Activated T-helper 1 cell treated with anti-CD3 and anti-CD28 coated beads, Interleukin-12 subunit alpha, Interleukin-12 subunit beta, Interleukin-2, Interleukin-4 antibody, amounts not matched to agents 30 ng/mL and 10 ng/mL and 1 ng/mL, durations not matched to agents 14 hours and 24 hours and 36 hours (primary cell): ENCODE results near the gene EFCAB8. TPM values are rescaled to one million over a fixed set of nuclear protein-coding genes. Genes with fewer than 3 reads are reported as not detected.

Source experiments
- DNase-seq: peaks from one replicate; pipeline ENCODE4 v3.0.0; 2021; ENCODE audit warnings: low spot score
- H3K27ac Mint-ChIP-seq: one replicate; pipeline ENCODE4 v1.8.0; 2021; ENCODE audit warnings: mild to moderate bottlenecking, mixed read lengths
- H3K27me3 Mint-ChIP-seq: one replicate; pipeline ENCODE4 v1.8.0; 2022; ENCODE audit warnings: mild to moderate bottlenecking, moderate library complexity, mixed read lengths; ENCODE audit not compliant: insufficient read depth
- H3K36me3 Mint-ChIP-seq: one replicate; pipeline ENCODE4 v1.8.0; 2021; ENCODE audit warnings: low read depth, mixed read lengths
- H3K4me1 Mint-ChIP-seq: one replicate; pipeline ENCODE4 v1.8.0; 2021; ENCODE audit warnings: low read depth, mixed read lengths
- H3K4me3 Mint-ChIP-seq: one replicate; pipeline ENCODE4 v1.8.0; 2021; ENCODE audit warnings: mild to moderate bottlenecking, moderate library complexity, mixed read lengths
- H3K9me3 Mint-ChIP-seq: one replicate; pipeline ENCODE4 v1.8.0; 2021; ENCODE audit warnings: mixed read lengths
- intact Hi-C: fragments of 100-400 bp; cut with micrococcal nuclease; formaldehyde crosslinking; loops from one replicate; pipeline ENCODE4 v1.15.1; 2024
- total RNA-seq: library from RNA; stranded (reverse); gene quantifications from 2 replicates; pipeline ENCODE4 v1.2.3, GENCODE V29; 2022

The EFCAB8 gene
- total RNA-seq, 1 donor from 2014 or later = 0.39 TPM

GRCh38 chr20:32829311-32830005 is 29.3 kb upstream of the EFCAB8 start:
- peaks cover 50% of the 10 kb centered on the region for H3K4me1 Mint-ChIP-seq
- no peaks in the 10 kb centered on the region for H3K9me3 Mint-ChIP-seq
- peaks cover 39% of the 10 kb centered on the region for H3K36me3 Mint-ChIP-seq
- DNase-seq = no peak
- H3K27me3 Mint-ChIP-seq = no peaks in the 10 kb centered on the region
- intact Hi-C loops = loop anchor here (5.0 kb wide), 1 partner anchor 37 kb away; no protein-coding TSS in a partner anchor
- H3K4me3 Mint-ChIP-seq = no peak overlapping the region
- H3K27ac Mint-ChIP-seq = no peak overlapping the region

DNA sequence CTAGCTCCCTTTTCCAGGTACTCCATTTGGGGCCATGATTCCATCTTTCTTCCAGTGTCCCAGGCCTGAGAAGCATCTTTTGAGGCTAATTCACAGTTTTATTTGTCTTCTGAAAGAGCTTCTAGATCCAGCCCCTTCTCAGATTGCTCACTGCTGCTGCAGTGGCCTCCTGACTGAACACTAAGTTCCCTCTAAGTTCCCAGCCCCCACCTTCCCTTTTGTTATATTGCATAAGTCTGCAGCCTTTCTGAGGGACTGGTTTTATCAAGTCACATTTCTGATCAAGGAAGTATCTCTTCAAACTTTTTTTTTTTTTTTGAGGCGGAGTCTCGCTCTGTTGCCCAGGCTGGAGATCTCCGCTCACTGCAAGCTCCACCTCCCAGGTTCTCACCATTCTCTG is 28.3 kb upstream of the EFCAB8 start:
- Mint-ChIP-seq H3K4me1 (peaks cover 50% of the 10 kb centered on the region), H3K27me3 (no peaks in the 10 kb centered on the region), H3K9me3 (no peaks in the 10 kb centered on the region), H3K27ac (no peak overlapping the region), H3K4me3 (no peak overlapping the region), H3K36me3 (peaks cover 39% of the 10 kb centered on the region)
- intact Hi-C loops = loop anchor here (5.0 kb wide), 1 partner anchor 38 kb away; no protein-coding TSS in a partner anchor
- DNase-seq = no peak

DNA sequence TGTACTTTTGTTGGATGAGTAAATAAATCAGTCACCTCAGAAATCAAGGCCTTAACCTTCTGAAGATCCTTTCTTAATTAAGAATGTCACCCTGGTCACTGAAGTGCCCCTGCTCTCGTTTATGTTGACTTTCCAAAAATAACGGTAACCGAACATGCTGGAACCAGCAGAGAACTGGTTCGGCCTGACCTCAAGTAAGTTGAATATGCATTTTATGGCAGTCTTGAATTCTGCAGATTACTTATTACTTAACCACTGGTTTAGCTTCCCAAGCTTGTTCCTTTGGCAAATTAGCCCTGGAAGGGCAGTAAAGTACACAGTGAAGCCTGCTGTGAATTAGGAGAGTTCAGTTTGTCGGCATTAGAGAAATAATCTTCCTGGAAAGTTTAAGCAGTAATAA is 26.7 kb upstream of the EFCAB8 start:
- intact Hi-C loops = loop anchor here (5.0 kb wide), 1 partner anchor 40 kb away; no protein-coding TSS in a partner anchor
- peaks cover 50% of the 10 kb centered on the region for H3K4me1 Mint-ChIP-seq
- H3K4me3 Mint-ChIP-seq = peak overlapping the region; percentile 37
- peaks cover 40% of the 10 kb centered on the region for H3K36me3 Mint-ChIP-seq
- DNase-seq = no peak
- no peaks in the 10 kb centered on the region for H3K9me3 Mint-ChIP-seq
- H3K27me3 Mint-ChIP-seq = no peaks in the 10 kb centered on the region
- no peak overlapping the region for H3K27ac Mint-ChIP-seq

GRCh38 chr20:32832664-32833063 is 26.1 kb upstream of the EFCAB8 start:
- intact Hi-C loops = loop anchor here (5.0 kb wide), 1 partner anchor 40 kb away; no protein-coding TSS in a partner anchor
- Mint-ChIP-seq H3K4me1 (peaks cover 55% of the 10 kb centered on the region), H3K9me3 (no peaks in the 10 kb centered on the region), H3K27ac (no peak overlapping the region), H3K36me3 (peaks cover 44% of the 10 kb centered on the region), H3K4me3 (no peak overlapping the region), H3K27me3 (no peaks in the 10 kb centered on the region)
- no peak for DNase-seq

GRCh38 chr20:32834972-32835371 is 23.8 kb upstream of the EFCAB8 start:
- Mint-ChIP-seq H3K4me1 (peaks cover 55% of the 10 kb centered on the region), H3K27me3 (no peaks in the 10 kb centered on the region), H3K9me3 (no peaks in the 10 kb centered on the region), H3K27ac (no peak overlapping the region), H3K4me3 (no peak overlapping the region), H3K36me3 (peaks cover 41% of the 10 kb centered on the region)
- no peak for DNase-seq
- intact Hi-C loops = loop anchor here (5.0 kb wide), 1 partner anchor 43 kb away; no protein-coding TSS in a partner anchor

GRCh38 chr20:32837157-32837556 is 21.6 kb upstream of the EFCAB8 start:
- intact Hi-C loops = no loop called here
- peaks cover 57% of the 10 kb centered on the region for H3K4me1 Mint-ChIP-seq
- H3K27ac Mint-ChIP-seq = no peak overlapping the region
- no peak overlapping the region for H3K4me3 Mint-ChIP-seq
- DNase-seq = no peak
- no peaks in the 10 kb centered on the region for H3K27me3 Mint-ChIP-seq
- no peaks in the 10 kb centered on the region for H3K9me3 Mint-ChIP-seq
- peaks cover 41% of the 10 kb centered on the region for H3K36me3 Mint-ChIP-seq

- peaks cover 41% of the 10 kb centered on the region for H3K36me3 Mint-ChIP-seq
- no peak overlapping the region for H3K4me3 Mint-ChIP-seq
- H3K9me3 Mint-ChIP-seq = no peaks in the 10 kb centered on the region
- H3K27ac Mint-ChIP-seq = no peak overlapping the region
- no peaks in the 10 kb centered on the region for H3K27me3 Mint-ChIP-seq
- intact Hi-C loops = no loop called here
- H3K4me1 Mint-ChIP-seq = peaks cover 40% of the 10 kb centered on the region
- no peak for DNase-seq
Observed at GRCh38 chr20:32839227-32839981, 19.3 kb upstream of the EFCAB8 start.

GRCh38 chr20:32839982-32840285 is 18.8 kb upstream of the EFCAB8 start:
- Mint-ChIP-seq H3K27me3 (no peaks in the 10 kb centered on the region), H3K9me3 (no peaks in the 10 kb centered on the region), H3K4me3 (no peak overlapping the region), H3K4me1 (peaks cover 44% of the 10 kb centered on the region), H3K27ac (no peak overlapping the region), H3K36me3 (peaks cover 43% of the 10 kb centered on the region)
- intact Hi-C loops = loop anchor here (10.0 kb wide), 1 partner anchor 135 kb away; no protein-coding TSS in a partner anchor
- no peak for DNase-seq

- H3K27ac Mint-ChIP-seq = peak overlapping the region; percentile 59
- H3K4me3 Mint-ChIP-seq = no peak overlapping the region
- peaks cover 45% of the 10 kb centered on the region for H3K36me3 Mint-ChIP-seq
- peaks cover 44% of the 10 kb centered on the region for H3K4me1 Mint-ChIP-seq
- no peak for DNase-seq
- no peaks in the 10 kb centered on the region for H3K9me3 Mint-ChIP-seq
- H3K27me3 Mint-ChIP-seq = no peaks in the 10 kb centered on the region
- intact Hi-C loops = loop anchor here (10.0 kb wide), 1 partner anchor 134 kb away; no protein-coding TSS in a partner anchor
Observed at GRCh38 chr20:32841174-32841573, 17.5 kb upstream of the EFCAB8 start.

DNA sequence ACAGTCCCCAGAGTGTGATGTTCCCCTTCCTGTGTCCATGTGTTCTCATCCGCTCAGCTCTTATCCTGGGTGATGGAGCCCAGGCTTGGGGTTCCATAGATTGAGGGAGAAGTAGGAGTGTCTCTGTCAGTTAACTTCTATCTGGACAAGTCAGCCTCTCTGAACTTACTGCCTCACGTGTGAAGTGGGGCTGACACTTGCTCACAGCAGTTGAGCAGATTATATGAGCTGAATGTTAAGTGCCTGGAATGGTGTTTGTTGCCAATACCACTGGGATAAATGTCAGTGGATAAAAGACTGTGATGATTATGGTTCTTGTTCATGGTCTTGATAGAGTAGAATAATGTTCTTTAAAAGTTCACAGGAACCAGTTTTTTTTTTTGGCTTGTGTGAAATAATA is 17.1 kb upstream of the EFCAB8 start:
- Mint-ChIP-seq H3K27ac (no peak overlapping the region), H3K9me3 (no peaks in the 10 kb centered on the region), H3K27me3 (no peaks in the 10 kb centered on the region), H3K4me1 (peaks cover 44% of the 10 kb centered on the region), H3K4me3 (no peak overlapping the region), H3K36me3 (peaks cover 45% of the 10 kb centered on the region)
- intact Hi-C loops = loop anchor here (10.0 kb wide), 1 partner anchor 133 kb away; no protein-coding TSS in a partner anchor
- no peak for DNase-seq

DNA sequence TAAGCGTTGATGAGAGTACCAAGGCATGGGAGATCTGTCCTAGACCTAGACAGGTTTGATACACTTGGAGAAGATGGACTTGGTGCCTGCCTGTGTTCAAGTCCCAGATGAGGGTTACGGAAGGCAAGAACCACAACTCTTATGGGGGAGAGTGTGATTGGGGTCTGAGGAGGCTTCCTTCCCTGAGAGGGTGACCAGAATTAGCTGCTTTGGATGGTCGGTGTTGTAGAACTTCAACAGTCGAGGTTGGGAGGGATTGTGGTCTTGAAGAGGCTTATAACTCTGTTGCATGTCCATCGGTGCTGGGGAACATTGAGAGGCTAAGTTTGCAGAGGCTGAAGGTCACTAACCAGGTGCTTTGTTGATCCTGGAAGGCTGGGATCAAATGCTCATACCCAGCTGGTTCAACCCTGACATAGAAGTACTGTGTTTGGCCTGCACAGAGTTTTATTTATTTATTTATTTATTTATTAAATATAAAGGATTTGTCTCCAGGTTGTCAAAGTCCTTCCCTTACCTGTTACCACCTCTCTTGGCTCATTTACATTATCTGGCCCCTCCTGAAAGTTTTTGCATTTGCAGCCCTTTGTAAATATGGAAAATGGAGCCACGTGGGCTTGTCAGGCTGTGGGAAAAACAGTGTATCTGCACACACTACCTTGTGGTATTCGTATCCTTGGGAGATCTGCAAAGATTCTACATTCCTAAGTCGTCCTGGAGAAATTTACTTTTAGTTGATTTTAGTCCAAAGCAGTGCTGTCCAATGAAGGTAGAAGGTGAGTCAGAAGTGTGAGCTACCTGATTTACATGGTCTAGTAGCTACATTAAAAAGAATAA is 15.8 kb upstream of the EFCAB8 start:
- no peaks in the 10 kb centered on the region for H3K27me3 Mint-ChIP-seq
- H3K4me1 Mint-ChIP-seq = peaks cover 38% of the 10 kb centered on the region
- H3K9me3 Mint-ChIP-seq = no peaks in the 10 kb centered on the region
- intact Hi-C loops = loop anchor here (10.0 kb wide), 1 partner anchor 132 kb away; no protein-coding TSS in a partner anchor
- peaks cover 52% of the 10 kb centered on the region for H3K36me3 Mint-ChIP-seq
- DNase-seq = no peak
- H3K27ac Mint-ChIP-seq = no peak overlapping the region
- no peak overlapping the region for H3K4me3 Mint-ChIP-seq

- H3K27ac Mint-ChIP-seq = no peak overlapping the region
Observed at GRCh38 chr20:32845786-32846185, 12.9 kb upstream of the EFCAB8 start.

More at GRCh38 chr20:32845786-32846185, 12.9 kb upstream of the EFCAB8 start:
- Mint-ChIP-seq H3K27me3 (no peaks in the 10 kb centered on the region), H3K4me3 (no peak overlapping the region), H3K4me1 (peaks cover 16% of the 10 kb centered on the region), H3K36me3 (peaks cover 54% of the 10 kb centered on the region), H3K9me3 (no peaks in the 10 kb centered on the region)
- DNase-seq = no peak
- intact Hi-C loops = loop anchor here (10.0 kb wide), 1 partner anchor 129 kb away; no protein-coding TSS in a partner anchor
